ENCODE results near the gene TMEM208. TPM values are rescaled to one million over a fixed set of nuclear protein-coding genes. Genes with fewer than 3 reads are reported as not detected.

The TMEM208 gene
- total and polyA plus RNA-seq, 12 donors, result 52.1 to 289 (median 80.4) TPM

DNA sequence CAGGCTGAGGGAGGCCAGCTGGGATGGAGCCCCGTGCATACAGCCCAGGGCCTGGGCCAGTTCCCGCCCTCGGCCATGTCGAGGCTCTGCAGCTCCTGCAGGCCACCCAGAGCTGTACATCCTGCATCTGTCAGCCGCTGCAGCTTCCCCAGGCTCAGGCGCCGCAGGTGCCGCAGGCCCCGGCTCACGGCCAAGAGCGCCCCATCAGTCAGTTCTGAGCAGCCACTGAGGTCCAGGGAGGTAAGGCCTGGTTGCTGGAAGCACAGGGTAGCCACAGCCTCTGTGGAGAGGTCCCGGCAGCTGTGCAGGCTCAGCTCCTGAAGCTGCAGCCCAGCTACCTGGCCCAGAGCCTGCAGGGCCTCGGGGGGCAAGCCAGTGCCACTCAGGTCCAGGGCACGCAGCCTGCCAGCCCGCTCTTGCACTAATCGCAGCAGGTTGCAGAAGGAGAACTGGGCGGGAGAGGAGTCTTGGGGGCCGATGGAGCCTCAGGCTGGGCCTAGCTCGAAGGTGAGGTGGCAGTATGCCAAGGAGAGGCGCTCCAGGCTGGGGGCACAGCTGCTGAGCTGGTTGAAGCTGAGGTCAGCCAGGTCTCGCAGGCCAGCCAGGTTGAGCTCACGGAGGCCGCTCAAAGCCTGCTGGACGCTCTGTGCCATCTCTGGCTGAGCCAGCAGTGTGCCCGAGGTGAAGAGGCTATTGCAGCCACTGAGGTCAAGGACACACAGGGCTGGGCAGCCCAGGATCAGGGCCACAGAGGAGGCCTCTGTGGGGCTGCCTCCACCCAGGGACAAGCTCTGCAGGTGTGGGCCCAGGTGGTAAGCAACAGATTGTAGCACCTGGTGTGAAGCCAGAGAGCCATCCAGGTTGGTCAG, 16.6 kb upstream of the TMEM208 start:
- peak in 1 of 7 donors; percentile 17 for DNase-seq
- Histone ChIP-seq H3K9me3 (replicated peaks in 1 of 3) (no peaks in the 10 kb centered on the region), H3K4me3 (no peak overlapping the region), H3K4me1 (replicated peaks in 1 of 2) (peaks cover 11 to 21% of the 10 kb centered on the region in 2 donors), H3K36me3 (replicated peaks in 1 of 2) (no peaks in the 10 kb centered on the region), H3K27me3 (no peaks in the 10 kb centered on the region), H3K27ac (no peak overlapping the region)
- intact Hi-C loops (cut with DNase I), result no loop called here
- 88 to 95% (median 89%) methylated on average over 11 to 25 of the region's 25 CpGs for WGBS, 4 donors
- no peak for TF ChIP-seq POLR2A (IDR thresholded peaks at IDR 0.05)
- TF ChIP-seq, protein P1, sequence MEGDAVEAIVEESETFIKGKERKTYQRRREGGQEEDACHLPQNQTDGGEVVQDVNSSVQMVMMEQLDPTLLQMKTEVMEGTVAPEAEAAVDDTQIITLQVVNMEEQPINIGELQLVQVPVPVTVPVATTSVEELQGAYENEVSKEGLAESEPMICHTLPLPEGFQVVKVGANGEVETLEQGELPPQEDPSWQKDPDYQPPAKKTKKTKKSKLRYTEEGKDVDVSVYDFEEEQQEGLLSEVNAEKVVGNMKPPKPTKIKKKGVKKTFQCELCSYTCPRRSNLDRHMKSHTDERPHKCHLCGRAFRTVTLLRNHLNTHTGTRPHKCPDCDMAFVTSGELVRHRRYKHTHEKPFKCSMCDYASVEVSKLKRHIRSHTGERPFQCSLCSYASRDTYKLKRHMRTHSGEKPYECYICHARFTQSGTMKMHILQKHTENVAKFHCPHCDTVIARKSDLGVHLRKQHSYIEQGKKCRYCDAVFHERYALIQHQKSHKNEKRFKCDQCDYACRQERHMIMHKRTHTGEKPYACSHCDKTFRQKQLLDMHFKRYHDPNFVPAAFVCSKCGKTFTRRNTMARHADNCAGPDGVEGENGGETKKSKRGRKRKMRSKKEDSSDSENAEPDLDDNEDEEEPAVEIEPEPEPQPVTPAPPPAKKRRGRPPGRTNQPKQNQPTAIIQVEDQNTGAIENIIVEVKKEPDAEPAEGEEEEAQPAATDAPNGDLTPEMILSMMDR (IDR thresholded peaks at IDR 0.05), result no peak

DNA sequence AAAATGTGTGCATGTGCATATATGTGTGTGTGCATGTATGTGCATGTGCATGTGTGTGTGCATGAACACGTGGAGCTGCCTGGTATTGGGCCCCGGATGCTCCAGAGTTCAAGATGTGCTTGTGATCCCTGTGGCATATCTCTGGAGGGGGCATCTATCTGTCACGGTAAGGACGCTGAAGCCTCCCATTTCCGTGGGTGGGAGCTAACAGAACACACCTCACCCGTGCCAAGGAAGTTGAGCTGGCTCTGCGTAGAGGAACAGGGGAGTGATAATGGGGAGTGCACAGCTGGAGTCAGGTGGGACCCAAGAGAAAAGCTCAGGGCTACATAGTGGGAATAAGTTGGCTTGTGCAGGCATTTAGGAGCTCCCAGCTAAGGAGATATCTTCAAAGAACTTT, 15.3 kb upstream of the TMEM208 start:
- TF ChIP-seq, protein P1 (IDR thresholded peaks at IDR 0.05), result no peak
- TF ChIP-seq POLR2A (IDR thresholded peaks at IDR 0.05), result no peak
- WGBS, 4 donors, result 85 to 94% (median 88%) methylated on average over 7 of the region's 7 CpGs
- H3K4me3 ChIP-seq, result no peak overlapping the region
- no peaks in the 10 kb centered on the region for H3K27me3 ChIP-seq
- no peaks in the 10 kb centered on the region for H3K36me3 ChIP-seq (replicated peaks in 1 of 2)
- no peak for DNase-seq
- no peaks in the 10 kb centered on the region for H3K9me3 ChIP-seq (replicated peaks in 1 of 3)
- peaks cover 11 to 24% of the 10 kb centered on the region in 2 donors for H3K4me1 ChIP-seq (replicated peaks in 1 of 2)
- intact Hi-C loops (cut with DNase I), result no loop called here
- no peak overlapping the region for H3K27ac ChIP-seq

DNA sequence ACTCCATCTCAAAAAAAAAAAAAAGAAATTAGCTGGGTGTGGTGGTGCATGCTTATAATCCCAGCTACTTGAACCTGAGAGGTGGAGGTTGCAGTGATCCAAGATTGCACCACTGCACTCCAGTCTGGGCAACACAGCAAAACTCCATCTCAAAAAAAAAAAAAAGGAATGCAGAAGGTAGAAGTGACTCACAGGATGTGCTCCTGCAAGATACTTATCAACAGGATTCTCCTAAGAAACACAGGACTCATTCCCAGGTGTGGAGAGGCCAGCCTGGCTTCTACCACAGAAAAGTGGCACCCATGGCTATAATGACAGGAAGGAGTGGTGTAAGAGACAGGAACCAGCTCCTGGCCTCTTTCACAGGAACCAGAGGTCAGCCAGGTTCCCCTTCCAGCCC, 14.2 kb upstream of the TMEM208 start:
- Histone ChIP-seq H3K27ac (no peak overlapping the region), H3K36me3 (replicated peaks in 1 of 2) (no peaks in the 10 kb centered on the region), H3K9me3 (replicated peaks in 1 of 3) (no peaks in the 10 kb centered on the region), H3K4me1 (replicated peaks in 1 of 2) (peaks cover 5 to 25% of the 10 kb centered on the region in 2 donors), H3K4me3 (no peak overlapping the region), H3K27me3 (no peaks in the 10 kb centered on the region)
- intact Hi-C loops (cut with DNase I), result no loop called here
- TF ChIP-seq, protein P1 (IDR thresholded peaks at IDR 0.05), result no peak
- TF ChIP-seq POLR2A (IDR thresholded peaks at IDR 0.05), result no peak
- DNase-seq, result no peak

DNA sequence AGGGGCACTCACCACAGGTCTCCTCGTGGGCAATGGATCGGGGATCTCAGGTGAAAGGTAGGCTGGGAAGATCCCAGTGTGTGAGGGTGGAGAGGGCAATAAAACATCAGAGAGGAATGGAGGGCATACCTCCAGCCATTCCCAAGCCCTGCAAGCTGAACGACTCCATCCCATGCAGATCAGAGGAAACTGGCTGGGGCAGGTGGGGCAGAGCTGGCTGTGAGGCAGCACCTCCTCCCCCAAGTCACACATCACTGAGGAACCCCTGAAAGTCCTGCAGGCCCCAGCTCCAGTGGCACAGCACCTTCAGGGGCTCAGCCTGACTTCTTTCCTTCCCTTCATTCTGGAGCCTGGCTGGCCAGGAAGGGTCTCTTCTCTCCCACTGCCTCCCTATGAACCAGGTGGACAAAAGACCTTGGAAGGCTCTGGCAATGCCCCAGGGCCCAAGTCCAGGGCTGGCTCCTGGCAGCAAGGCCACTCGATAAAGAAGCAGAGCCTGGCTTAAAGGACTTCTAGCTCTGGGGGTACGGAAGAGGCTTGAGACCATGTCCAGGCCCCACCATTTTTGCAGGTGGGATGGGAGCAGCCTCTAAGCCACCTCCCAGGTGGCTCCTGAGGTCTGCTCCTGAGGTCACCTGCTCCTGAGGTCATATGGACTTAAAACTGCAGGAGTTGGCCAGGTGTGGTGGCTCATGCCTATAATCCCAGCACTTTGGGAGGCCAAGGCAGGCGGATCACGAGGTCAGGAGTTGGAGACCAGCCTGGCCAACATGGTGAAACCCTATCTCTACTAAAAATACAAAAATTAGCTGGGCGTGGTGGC, 13.5 kb upstream of the TMEM208 start:
- Histone ChIP-seq H3K4me1 (replicated peaks in 1 of 2) (peaks cover 0 to 19% of the 10 kb centered on the region in 2 donors), H3K36me3 (replicated peaks in 1 of 2) (no peaks in the 10 kb centered on the region), H3K27ac (no peak overlapping the region), H3K9me3 (replicated peaks in 1 of 3) (no peaks in the 10 kb centered on the region), H3K4me3 (no peak overlapping the region), H3K27me3 (no peaks in the 10 kb centered on the region)
- no peak for TF ChIP-seq POLR2A (IDR thresholded peaks at IDR 0.05)
- TF ChIP-seq, protein P1 (IDR thresholded peaks at IDR 0.05), result no peak
- 65 to 78% (median 69%) methylated on average over 7 to 8 of the region's 8 CpGs for WGBS, 4 donors
- intact Hi-C loops (cut with DNase I), result no loop called here
- DNase-seq, result no peak

All from adrenal gland (tissue), 12 donors.